Heart left ventricle (tissue), 16 donors: ENCODE measurements around the gene EXTL1. TPM values are rescaled to one million over a fixed set of nuclear protein-coding genes. Genes with fewer than 3 reads are reported as not detected.

Source experiments
- ATAC-seq, 4 donors: fragments of 200-7000 bp; cut with Tn5 transposase; one replicate each; pipeline ENCODE4 v1.9.1; 2020 to 2022; ENCODE audit warnings: moderate library complexity in 4 of 4, mild to moderate bottlenecking in 3 of 4, moderate number of reproducible peaks in 1 of 4
- DNase-seq, 5 donors: peaks; one replicate each; pipeline ENCODE4 v3.0.0-alpha.2; 2020
- H3K27ac ChIP-seq, 12 donors: fragments of 200-600 bp; sonication (generic) in 4 of 12; one replicate each; pipeline versions ENCODE4 v1.5.0 to v1.8.0; 2016 to 2022; ENCODE audit warnings: mild to moderate bottlenecking in 2 of 12
- H3K27me3 ChIP-seq, 9 donors: fragments of 200-600 bp; sonication (generic) in 2 of 9; one replicate each; pipeline versions ENCODE4 v1.5.1 to v1.8.0; 2016 to 2022; ENCODE audit warnings: mild to moderate bottlenecking in 3 of 9
- H3K36me3 ChIP-seq, 9 donors: fragments of 200-600 bp; sonication (generic) in 2 of 9; one replicate each; pipeline versions ENCODE4 v1.5.0 to v1.8.0; 2018 to 2022; ENCODE audit warnings: mild to moderate bottlenecking in 2 of 9
- H3K4me1 ChIP-seq, 12 donors: fragments of 200-600 bp; sonication (generic) in 4 of 12; one replicate each; pipeline versions ENCODE4 v1.5.0 to v1.8.0; 2016 to 2022; ENCODE audit warnings: mild to moderate bottlenecking in 3 of 12
- H3K4me3 ChIP-seq, 12 donors: fragments of 200-600 bp; sonication (generic) in 4 of 12; one replicate each; pipeline versions ENCODE4 v1.5.0 to v1.8.0; 2017 to 2022; ENCODE audit warnings: mild to moderate bottlenecking in 9 of 12, moderate library complexity in 4 of 12
- H3K9me3 ChIP-seq, 12 donors: fragments of 200-600 bp; sonication (generic) in 4 of 12; one replicate each; pipeline versions ENCODE4 v1.5.0 to v1.8.0; 2016 to 2022; ENCODE audit warnings: mild to moderate bottlenecking in 1 of 12
- POLR2A ChIP-seq, 2 donors: fragments of 450-650 bp; IDR thresholded peaks; one replicate each; pipeline ENCODE4 v1.6.1; 2017; ENCODE audit warnings: antibody characterized with exemption in 2 of 2, mild to moderate bottlenecking in 2 of 2, moderate library complexity in 2 of 2
- WGBS, 4 donors: extraction: QIAGEN DNeasy Blood & Tissue Kit in 2 of 4; methylation state at CpG; one replicate each; pipeline versions ENCODE4 v1.1.5 to v1.1.7; 2013 to 2018; 5-methylcytosine and 5-hydroxymethylcytosine counted together
- intact Hi-C, 10 donors: fragments of 100-400 bp; cut with DNase I; formaldehyde crosslinking; loops; one replicate each; pipeline versions ENCODE4 v1.11.1 to v1.14.2; 2022
- polyA plus RNA-seq, 2 donors: library from polyadenylated mRNA; stranded (reverse); fragments of 200-250 nt; gene quantifications; one replicate each; pipeline ENCODE4 v1.2.3, GENCODE V29; 2013
- total RNA-seq, 9 donors: library from RNA; depleted of rRNA in 2 of 9; stranded (reverse); fragments of >200 nt in 2 of 9; fragmentation: NEBNext Ultra II Directional in 3 of 9; extraction: Animal tissue kit (Norgen Biotek cat#: 25700) in 3 of 9; gene quantifications; one replicate each; pipeline versions ENCODE4 v1.1.0 to v1.2.4, GENCODE V29; 2016 to 2023
- TF ChIP-seq, protein P1 (sequence below), 12 donors: fragments of 200-600 bp; sonication (generic) in 4 of 12; IDR thresholded peaks; one replicate each; pipeline versions ENCODE4 v1.5.0 to v1.8.0; 2018 to 2022; ENCODE audit warnings: antibody characterized with exemption in 12 of 12, mild to moderate bottlenecking in 5 of 12
- donor health status: ischemic (EF 13 %, LVEDD 7.1; RV severe dilation, severe dysfunction).
- donor health status: healthy with polysubstance abuse.
- donor health status: DM: no; HTN: yes; CAD: no.
- donor health status: DM: no; HTN: no; CAD: no.
- donor health status: ischemic (EF 25% LVEDD 6.9; RV normal size, moderate dysfunction).
- donor health status: ischemic (EF 25% LVEDD 5.7; RV mildly dilated, moderate dysfunction).
- donor health status: healthy.
- donor health status: DM: yes; HTN: yes; CAD: no.
- donor health status: ischemic (EF 35%, LVEDD 5.7; RV mildly dilated, moderate dysfunction).
- donor health status: nonischemic (EF 11% LVEDD 7.7; RV severe dilation, severe dysfunction).
- donor health status: DM: yes; HTN: yes; CAD: no.
- donor health status: PGD.
- donor health status: ischemic (EF 29% LVEDD 5.4; RV normal size, mild dysfunction).
- donor health status: nonischemic (EF 23%, LVEDD 6.1; RV moderate dilation, normal function).

EXTL1 gene
- total and polyA plus RNA-seq, 11 donors = 1.2 to 17.5 (median 4.1) TPM

DNA sequence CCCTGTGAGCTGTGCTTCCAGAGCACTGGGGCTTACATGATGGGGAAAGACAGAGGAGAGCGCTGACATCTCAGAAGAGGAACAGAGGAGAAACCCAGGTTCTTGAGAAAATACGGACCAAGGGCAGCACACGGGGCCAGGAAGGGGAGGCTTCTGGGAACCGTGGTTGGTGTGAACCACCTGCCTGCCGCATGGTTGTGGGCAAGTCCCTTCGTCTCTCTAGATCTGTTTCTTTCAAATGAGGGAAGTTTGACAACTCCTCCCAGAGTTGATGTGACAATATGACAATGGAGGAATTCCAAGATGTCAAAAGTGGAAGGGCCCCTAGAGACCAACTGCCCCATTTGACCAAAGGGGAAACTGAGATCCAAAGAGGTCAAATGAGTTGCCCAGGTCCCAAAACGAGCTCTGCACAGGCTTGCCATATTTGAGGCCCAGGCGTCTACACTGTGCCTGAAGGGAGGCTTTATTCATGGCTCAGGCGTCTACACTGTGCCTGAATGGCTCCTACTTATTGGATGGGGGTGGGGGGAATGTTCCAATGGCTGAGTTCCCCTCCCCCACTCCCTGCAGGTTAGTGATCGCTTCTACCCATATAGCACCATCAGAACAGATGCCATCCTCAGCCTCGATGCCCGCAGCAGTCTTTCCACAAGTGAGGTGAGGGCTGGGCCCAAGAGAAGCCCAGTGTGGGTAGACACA lies 11.2 kb downstream of the EXTL1 start:
- intact Hi-C loops = loop anchor here in 3 of 10 donors (10.0 kb wide), 2 partner anchors 202 to 282 kb away; partner anchors contain the start of genes CEP85 (in 2 of the 3) and CD52 (in 1 of the 3)

DNA sequence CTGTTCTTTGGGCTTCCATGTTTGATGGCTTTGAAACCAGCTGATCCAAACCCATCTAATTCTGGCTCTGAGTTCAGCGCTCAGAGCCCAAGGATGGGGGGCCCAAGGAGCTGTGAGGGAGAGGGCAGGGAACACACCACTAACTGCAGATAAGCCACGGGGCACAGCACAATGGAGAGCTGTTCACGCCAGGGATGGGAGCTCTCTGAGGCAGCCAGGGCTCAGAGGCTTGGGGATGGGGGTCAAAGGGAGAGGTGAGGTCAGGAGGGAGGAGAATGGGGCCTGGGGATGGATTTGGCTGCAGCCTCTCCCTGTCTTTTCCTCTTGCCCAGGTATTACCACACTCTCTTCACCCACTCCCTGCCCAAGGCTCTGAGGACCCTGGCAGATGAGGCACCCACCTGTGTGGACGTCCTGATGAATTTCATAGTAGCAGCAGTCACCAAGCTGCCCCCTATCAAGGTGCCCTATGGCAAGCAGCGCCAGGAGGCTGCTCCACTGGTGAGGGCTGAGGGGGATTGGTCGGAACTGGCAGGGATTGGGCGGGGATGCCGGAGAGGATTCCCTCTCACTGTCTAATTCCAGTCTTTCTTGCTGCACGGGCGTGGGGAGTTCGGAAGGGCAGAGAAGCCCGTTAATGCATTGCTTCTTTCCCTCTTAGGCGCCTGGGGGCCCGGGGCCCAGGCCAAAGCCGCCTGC lies 13.1 kb downstream of the EXTL1 start:
- H3K4me3 ChIP-seq = peak overlapping the region; percentile 66 to 97 (median 75)
- H3K9me3 ChIP-seq = no peaks in the 10 kb centered on the region
- no peaks in the 10 kb centered on the region for H3K36me3 ChIP-seq
- 2 to 18% (median 12%) methylated on average over 9 to 15 of the region's 15 CpGs for WGBS, 4 donors
- H3K27me3 ChIP-seq = peaks cover 0 to 7% (median 0%) of the 10 kb centered on the region in 9 donors
- H3K4me1 ChIP-seq = peaks cover 0 to 36% (median 10%) of the 10 kb centered on the region in 12 donors
- intact Hi-C loops = loop anchor here in 9 of 10 donors (1.0 to 10.0 kb wide), 12 partner anchors 48 to 280 kb away; partner anchors contain the start of genes CEP85 (in 4 of the 9), CD52 (in 1 of the 9), FAM110D (in 1 of the 9) and SH3BGRL3 (in 1 of the 9)
- no peak for DNase-seq
- peak overlapping the region in 11 of 12 donors; percentile 89 to 97 (median 94) for H3K27ac ChIP-seq
- no peak for ATAC-seq
- no peak for TF ChIP-seq POLR2A (IDR thresholded peaks at IDR 0.05)
- TF ChIP-seq, protein P1, sequence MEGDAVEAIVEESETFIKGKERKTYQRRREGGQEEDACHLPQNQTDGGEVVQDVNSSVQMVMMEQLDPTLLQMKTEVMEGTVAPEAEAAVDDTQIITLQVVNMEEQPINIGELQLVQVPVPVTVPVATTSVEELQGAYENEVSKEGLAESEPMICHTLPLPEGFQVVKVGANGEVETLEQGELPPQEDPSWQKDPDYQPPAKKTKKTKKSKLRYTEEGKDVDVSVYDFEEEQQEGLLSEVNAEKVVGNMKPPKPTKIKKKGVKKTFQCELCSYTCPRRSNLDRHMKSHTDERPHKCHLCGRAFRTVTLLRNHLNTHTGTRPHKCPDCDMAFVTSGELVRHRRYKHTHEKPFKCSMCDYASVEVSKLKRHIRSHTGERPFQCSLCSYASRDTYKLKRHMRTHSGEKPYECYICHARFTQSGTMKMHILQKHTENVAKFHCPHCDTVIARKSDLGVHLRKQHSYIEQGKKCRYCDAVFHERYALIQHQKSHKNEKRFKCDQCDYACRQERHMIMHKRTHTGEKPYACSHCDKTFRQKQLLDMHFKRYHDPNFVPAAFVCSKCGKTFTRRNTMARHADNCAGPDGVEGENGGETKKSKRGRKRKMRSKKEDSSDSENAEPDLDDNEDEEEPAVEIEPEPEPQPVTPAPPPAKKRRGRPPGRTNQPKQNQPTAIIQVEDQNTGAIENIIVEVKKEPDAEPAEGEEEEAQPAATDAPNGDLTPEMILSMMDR (IDR thresholded peaks at IDR 0.05) = no peak

More for the DNA sequence above, 11.2 kb downstream of the EXTL1 start:
- WGBS, 4 donors = 82 to 87% (median 84%) methylated on average over 11 to 12 of the region's 12 CpGs
- ATAC-seq (no peak), DNase-seq (no peak)
- TF ChIP-seq, protein P1 (IDR thresholded peaks at IDR 0.05) = no peak
- no peak for TF ChIP-seq POLR2A (IDR thresholded peaks at IDR 0.05)
- Histone ChIP-seq H3K36me3 (no peaks in the 10 kb centered on the region), H3K4me3 (no peak overlapping the region), H3K27me3 (peaks cover 0 to 7% (median 0%) of the 10 kb centered on the region in 9 donors), H3K27ac (no peak overlapping the region), H3K9me3 (no peaks in the 10 kb centered on the region), H3K4me1 (peaks cover 0 to 24% (median 10%) of the 10 kb centered on the region in 12 donors)

DNA sequence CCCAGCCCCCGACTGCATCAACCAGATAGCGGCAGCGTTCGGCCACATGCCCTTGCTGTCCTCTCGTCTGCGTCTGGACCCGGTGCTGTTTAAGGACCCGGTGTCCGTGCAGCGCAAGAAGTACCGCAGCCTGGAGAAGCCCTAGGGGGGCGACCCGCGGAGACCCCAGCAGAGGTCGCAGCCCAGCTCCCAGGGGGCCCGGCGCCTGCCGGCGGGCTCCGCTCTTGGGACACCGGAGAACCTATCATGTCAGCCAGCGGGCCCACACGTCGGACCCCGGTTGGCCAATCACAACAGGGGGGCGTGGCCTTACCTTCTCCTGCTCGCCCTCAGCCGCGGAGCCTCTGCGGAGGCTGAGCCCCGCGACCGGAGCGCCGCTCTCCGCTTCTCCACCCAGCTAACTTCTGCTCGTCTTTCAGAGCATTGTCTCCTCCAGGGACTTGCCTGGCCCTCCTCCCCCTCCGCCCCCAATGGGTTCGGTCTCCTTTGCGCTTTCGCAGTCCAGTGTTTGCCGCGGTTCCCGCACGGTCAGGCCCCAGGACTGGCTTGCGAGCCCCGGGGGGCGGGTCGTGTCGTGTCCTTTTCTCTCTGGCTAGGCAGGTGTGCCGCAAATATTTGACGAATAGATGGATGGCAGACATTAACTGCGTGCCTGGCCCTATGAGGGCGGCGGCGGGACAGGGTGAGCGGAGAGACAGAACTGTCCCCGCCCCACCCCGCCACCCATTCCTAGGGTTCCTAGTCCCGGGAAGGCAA lies 13.8 kb downstream of the EXTL1 start:
- Histone ChIP-seq H3K36me3 (no peaks in the 10 kb centered on the region), H3K9me3 (no peaks in the 10 kb centered on the region), H3K27me3 (peaks cover 0 to 7% (median 0%) of the 10 kb centered on the region in 9 donors), H3K27ac (peak overlapping the region; percentile 60 to 97 (median 92)), H3K4me3 (peak overlapping the region; percentile 66 to 97 (median 75)), H3K4me1 (peaks cover 0 to 36% (median 10%) of the 10 kb centered on the region in 12 donors)
- WGBS, 4 donors = 0 to 1% (median 1%) methylated on average over 35 to 60 of the region's 60 CpGs
- ATAC-seq (peak; percentile 76 to 91 (median 87)), DNase-seq (peak; percentile 95 to 98 (median 96))
- peak; percentile 90 to 98 for TF ChIP-seq POLR2A (IDR thresholded peaks at IDR 0.05)
- TF ChIP-seq, protein P1 (IDR thresholded peaks at IDR 0.05) = peak in 2 of 12 donors; percentile 6 to 26
- intact Hi-C loops = loop anchor here in 9 of 10 donors (1.0 to 10.0 kb wide), 12 partner anchors 47 to 279 kb away; partner anchors contain the start of genes CEP85 (in 4 of the 9), CD52 (in 1 of the 9), FAM110D (in 1 of the 9) and SH3BGRL3 (in 1 of the 9)
